GM12891 (cell line): Measurements from ENCODE around the gene FOXO3.

Experiments
- POLR2A ChIP-seq: IDR thresholded peaks from 2 replicates; pipeline ENCODE4 v1.6.1; 2011; ENCODE audit warnings: low read depth, low read length, control low read depth
- TAF1 ChIP-seq: IDR thresholded peaks from 2 replicates; pipeline ENCODE4 v1.6.1; 2011; ENCODE audit warnings: low read depth, low read length, control low read depth

DNA sequence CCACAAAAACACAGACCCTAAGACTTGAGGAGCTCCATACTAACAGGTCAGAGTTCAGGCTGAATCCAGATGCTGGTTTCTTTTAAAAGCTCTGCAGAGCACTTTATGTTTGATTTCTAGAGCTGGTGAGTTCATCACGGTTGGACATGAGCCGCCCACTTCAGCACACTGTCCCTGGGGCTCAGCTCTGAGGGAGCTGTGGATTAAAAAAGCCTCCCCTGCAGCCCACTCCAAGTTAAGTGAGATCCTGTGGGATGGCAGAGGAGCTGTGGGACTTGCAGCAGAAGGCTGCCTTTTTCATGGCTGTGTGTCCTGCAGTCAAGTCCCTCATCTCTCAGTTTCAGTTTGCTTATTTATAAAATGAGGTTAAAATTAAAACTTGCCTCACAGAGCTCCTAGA is 110.5 kb downstream of the FOXO3 start:
- TF ChIP-seq POLR2A (no peak), TAF1 (no peak)
